ACC112 (cell line): Measurements from ENCODE around the gene CTNNBL1.

Experiments used
- H2AFZ ChIP-seq: fragments of 200-600 bp; sonication (generic); one replicate; pipeline ENCODE4 v1.6.0; 2017; ENCODE audit warnings: antibody characterized with exemption, low read length; ENCODE audit not compliant: unreplicated experiment
- H3K27ac ChIP-seq: fragments of 200-600 bp; sonication (generic); 2 replicates; pipeline ENCODE4 v1.5.1; 2014; ENCODE audit warnings: low read depth, mild to moderate bottlenecking, antibody characterized with exemption, low read length, moderate library complexity
- H3K27me3 ChIP-seq: fragments of 200-600 bp; sonication (generic); 2 replicates; pipeline ENCODE4 v1.6.1; 2014; ENCODE audit warnings: mild to moderate bottlenecking, antibody characterized with exemption, low read length, moderate library complexity, mixed read lengths; ENCODE audit not compliant: insufficient read depth
- H3K36me3 ChIP-seq: fragments of 200-600 bp; sonication (generic); 2 replicates; pipeline ENCODE4 v1.6.1; 2016; ENCODE audit warnings: mild to moderate bottlenecking, antibody characterized with exemption, low read length, moderate library complexity, mixed read lengths; ENCODE audit not compliant: insufficient read depth
- H3K4me1 ChIP-seq: fragments of 200-600 bp; sonication (generic); one replicate; pipeline ENCODE4 v1.6.1; 2016; ENCODE audit warnings: low read length, mixed read lengths; ENCODE audit not compliant: insufficient read depth, unreplicated experiment, control insufficient read depth
- H3K4me3 ChIP-seq: fragments of 200-600 bp; sonication (generic); 2 replicates; pipeline ENCODE4 v1.5.1; 2014; ENCODE audit warnings: mild to moderate bottlenecking, low read depth, low read length
- H3K79me2 ChIP-seq: fragments of 200-600 bp; sonication (generic); one replicate; pipeline ENCODE4 v1.6.0; 2016; ENCODE audit warnings: low read length; ENCODE audit not compliant: control insufficient read depth, unreplicated experiment, insufficient read depth

CTNNBL1 gene

DNA sequence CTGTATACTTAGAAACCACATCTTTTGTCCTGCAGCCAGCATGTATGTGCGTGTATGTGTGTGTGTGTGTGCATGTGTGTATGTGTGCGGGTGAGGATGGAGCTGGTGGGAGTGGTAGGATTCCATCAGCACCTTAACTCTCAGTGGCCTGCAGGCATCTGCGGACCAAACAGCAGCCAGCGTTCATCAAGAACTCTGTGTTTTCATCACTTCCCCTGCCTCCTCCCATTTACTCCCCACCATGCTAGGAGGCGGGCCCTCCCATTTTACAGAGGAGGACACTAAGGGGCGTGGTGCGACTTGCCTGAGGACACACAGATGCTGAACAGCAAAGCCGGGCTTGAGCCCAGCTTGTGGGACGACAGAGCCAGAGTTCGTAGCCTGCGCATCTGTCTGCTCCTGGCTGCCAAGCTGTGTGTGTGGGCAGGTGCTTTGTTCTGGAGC lies 218.0 kb downstream of the CTNNBL1 start:
- Histone ChIP-seq H3K4me1 (peaks cover 13% of the 10 kb centered on the region), H3K27me3 (peaks cover 42% of the 10 kb centered on the region), H3K4me3 (no peak overlapping the region), H2AFZ (no peak overlapping the region), H3K27ac (no peak overlapping the region), H3K79me2 (no peaks in the 10 kb centered on the region), H3K36me3 (no peaks in the 10 kb centered on the region)

- no peak overlapping the region for H3K27ac ChIP-seq
- H3K36me3 ChIP-seq = no peaks in the 10 kb centered on the region
- no peak overlapping the region for H2AFZ ChIP-seq
- H3K27me3 ChIP-seq = peaks cover 48% of the 10 kb centered on the region
- no peaks in the 10 kb centered on the region for H3K79me2 ChIP-seq
- peaks cover 6% of the 10 kb centered on the region for H3K4me1 ChIP-seq
- no peak overlapping the region for H3K4me3 ChIP-seq
Observed at GRCh38 chr20:37912874-37913273, 219.0 kb downstream of the CTNNBL1 start.

DNA sequence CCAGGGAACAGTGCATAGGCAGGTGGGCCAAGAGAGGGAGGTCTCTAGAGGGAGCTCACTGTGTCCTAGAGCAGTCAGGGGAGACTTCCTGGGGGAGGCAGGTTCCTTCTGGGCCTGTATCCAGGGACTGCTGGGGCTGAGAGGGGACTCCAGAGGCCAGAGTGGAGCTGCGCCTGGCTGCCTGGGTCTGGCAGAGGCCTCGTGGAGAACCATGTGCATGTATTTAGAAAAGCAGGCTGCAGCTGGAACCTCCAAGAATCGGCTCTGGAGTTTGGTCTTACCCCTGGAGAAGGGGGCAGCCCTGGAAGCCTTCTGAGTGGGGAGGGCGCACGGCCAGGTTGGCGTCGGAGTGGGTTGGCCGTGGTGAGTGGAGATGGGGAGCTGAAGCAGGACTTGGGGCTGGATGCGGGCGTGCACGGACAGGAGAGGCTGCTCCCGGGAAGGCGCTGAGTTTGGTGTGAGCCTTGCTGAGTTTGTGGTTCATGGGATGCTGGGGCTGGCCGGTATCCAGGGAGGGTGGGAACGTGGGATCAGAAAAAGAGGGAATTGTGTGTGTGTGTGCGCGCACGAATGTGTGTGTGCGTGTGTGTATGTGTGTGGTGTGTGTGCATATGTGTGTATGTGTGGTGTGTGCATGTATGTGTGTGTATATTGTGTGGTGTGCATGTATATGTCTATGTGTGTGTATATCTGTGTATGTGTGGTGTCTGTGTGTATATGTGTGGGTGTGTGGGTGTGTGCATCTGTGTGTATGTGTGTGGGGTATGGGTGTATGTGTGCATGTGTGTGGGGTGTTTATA lies 219.9 kb downstream of the CTNNBL1 start:
- H2AFZ ChIP-seq = no peak overlapping the region
- H3K4me3 ChIP-seq = no peak overlapping the region
- peaks cover 56% of the 10 kb centered on the region for H3K27me3 ChIP-seq

DNA sequence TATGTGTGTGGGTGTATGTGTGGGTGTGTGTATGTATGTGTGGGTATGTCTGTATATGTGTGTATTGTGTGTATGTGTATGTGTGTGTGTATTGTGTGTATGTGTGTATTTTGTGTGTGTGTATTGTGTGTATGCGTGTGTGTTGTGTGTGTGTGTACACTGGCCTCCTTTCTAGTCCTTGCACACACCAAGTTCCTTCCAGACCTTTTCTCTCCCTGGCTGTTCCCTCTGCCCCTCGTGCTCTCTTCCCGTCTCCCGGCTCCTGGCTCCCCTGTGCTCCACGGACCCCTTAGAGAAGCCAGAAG lies 220.5 kb downstream of the CTNNBL1 start:
- Histone ChIP-seq H3K4me3 (no peak overlapping the region), H2AFZ (no peak overlapping the region), H3K27me3 (peaks cover 61% of the 10 kb centered on the region)

More for the DNA sequence above, 219.9 kb downstream of the CTNNBL1 start:
- Histone ChIP-seq H3K79me2 (no peaks in the 10 kb centered on the region), H3K4me1 (no peaks in the 10 kb centered on the region), H3K36me3 (no peaks in the 10 kb centered on the region), H3K27ac (no peak overlapping the region)

DNA sequence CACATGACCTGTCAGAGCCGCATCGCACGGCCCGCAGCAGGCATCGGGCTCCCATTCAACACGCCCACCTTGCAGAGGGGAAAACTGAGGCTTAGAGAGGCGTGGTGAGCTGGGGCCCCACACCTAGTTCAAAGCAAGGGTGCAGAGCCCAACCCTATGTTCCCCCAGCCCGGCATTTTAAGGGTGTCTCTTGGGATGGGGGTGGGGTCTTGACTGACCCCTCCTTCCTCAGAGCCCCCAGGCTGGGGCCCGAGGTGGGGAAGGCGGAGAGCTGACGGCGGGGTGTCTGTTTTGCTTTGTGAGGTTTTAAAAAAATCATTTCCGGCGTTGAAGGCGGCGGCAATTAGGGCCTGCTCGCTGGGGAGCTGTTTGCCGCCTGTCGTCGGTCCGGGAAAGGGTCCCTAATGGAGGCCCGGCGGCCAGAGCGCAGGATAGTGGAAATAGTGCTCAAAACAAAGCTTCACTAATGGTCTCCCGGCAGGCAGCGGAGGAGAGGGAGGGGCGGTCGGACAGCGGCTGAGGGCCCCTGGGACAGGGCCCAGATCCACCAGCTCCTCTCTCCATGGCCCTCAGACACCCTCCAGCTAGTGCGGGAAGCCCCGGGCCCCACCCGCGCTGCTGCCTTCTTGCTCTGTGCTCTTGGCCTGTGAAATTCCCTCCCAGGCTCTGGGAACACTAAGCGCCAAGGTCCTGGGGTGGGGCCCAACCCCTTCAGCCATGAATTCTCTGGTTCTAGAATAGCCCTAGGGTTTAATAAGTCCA lies 221.0 kb downstream of the CTNNBL1 start:
- H3K27ac ChIP-seq = no peak overlapping the region
- H3K79me2 ChIP-seq = no peaks in the 10 kb centered on the region
- no peaks in the 10 kb centered on the region for H3K36me3 ChIP-seq
- peaks cover 64% of the 10 kb centered on the region for H3K27me3 ChIP-seq
- no peak overlapping the region for H3K4me3 ChIP-seq
- no peaks in the 10 kb centered on the region for H3K4me1 ChIP-seq
- H2AFZ ChIP-seq = no peak overlapping the region

More for the DNA sequence above, 220.5 kb downstream of the CTNNBL1 start:
- Histone ChIP-seq H3K36me3 (no peaks in the 10 kb centered on the region), H3K4me1 (no peaks in the 10 kb centered on the region), H3K27ac (no peak overlapping the region), H3K79me2 (no peaks in the 10 kb centered on the region)

DNA sequence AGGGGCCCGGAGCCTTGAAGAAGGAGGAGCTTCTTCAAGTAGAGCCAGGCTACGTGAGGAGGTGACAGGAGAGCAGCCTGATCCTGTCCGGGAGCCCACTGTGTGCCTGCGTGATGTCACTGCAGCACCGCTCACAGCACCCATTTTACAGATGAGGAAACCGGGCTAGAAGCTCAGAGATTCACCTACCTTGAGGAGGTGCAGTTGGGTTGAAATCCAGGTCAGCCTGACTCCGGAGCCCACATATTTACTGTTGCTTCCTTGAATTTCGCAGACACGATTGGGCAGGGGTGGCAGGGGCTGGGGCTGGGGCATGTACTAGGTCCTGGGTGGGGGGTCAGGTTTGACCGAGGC lies 221.6 kb downstream of the CTNNBL1 start:
- no peaks in the 10 kb centered on the region for H3K36me3 ChIP-seq
- no peak overlapping the region for H3K27ac ChIP-seq
- H3K4me1 ChIP-seq = no peaks in the 10 kb centered on the region
- no peak overlapping the region for H3K4me3 ChIP-seq
- no peak overlapping the region for H2AFZ ChIP-seq
- no peaks in the 10 kb centered on the region for H3K79me2 ChIP-seq
- peaks cover 68% of the 10 kb centered on the region for H3K27me3 ChIP-seq

- Histone ChIP-seq H3K4me3 (no peak overlapping the region), H3K4me1 (no peaks in the 10 kb centered on the region)
Observed at GRCh38 chr20:37915800-37916570, 222.2 kb downstream of the CTNNBL1 start.

DNA sequence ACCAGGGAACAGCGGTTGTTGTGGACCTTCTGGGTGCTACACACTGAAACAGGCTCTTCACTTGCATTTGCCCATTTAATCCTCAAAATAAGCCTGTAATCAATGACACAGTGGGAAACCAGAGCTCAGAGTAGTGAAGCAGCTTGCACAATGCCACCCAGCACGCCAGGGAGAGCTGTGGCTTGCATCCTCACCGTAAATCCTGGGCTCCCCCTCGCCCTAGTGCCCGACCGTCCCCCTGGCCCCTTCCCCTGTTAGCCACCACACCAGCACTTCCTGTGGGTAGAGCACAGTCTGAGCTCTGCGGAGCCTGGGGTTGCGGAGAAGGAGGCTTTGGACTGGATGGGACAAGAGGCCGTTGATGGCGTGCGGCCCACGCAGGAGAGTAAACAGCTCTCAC lies 223.6 kb downstream of the CTNNBL1 start:
- Histone ChIP-seq H3K79me2 (no peaks in the 10 kb centered on the region), H3K4me3 (no peak overlapping the region), H3K27me3 (peaks cover 63% of the 10 kb centered on the region), H3K36me3 (no peaks in the 10 kb centered on the region), H3K27ac (no peak overlapping the region), H3K4me1 (no peaks in the 10 kb centered on the region), H2AFZ (no peak overlapping the region)

More at GRCh38 chr20:37915800-37916570, 222.2 kb downstream of the CTNNBL1 start:
- Histone ChIP-seq H2AFZ (no peak overlapping the region), H3K36me3 (no peaks in the 10 kb centered on the region), H3K79me2 (no peaks in the 10 kb centered on the region), H3K27me3 (peaks cover 68% of the 10 kb centered on the region), H3K27ac (no peak overlapping the region)

DNA sequence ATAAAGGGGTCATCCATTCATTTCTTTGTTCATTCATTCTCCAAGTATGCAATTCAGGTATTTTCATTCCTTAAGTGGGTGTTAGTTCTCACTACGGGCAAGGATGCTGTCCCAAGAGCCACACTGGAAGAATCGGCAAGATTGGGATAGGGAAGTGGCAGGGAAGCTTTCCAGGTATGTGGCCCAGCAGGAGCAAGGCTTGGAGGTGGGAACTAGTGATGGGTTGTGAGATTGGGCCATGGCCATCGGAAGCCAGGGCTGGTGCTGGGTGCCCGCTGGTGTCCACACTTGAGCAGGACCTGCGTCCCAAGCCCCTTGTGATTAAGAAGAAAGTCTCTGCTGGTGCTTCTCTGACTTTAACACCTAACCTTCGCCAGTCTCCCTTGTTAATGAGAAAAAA lies 224.2 kb downstream of the CTNNBL1 start:
- Histone ChIP-seq H3K36me3 (no peaks in the 10 kb centered on the region), H3K4me3 (no peak overlapping the region), H2AFZ (no peak overlapping the region), H3K27me3 (peaks cover 58% of the 10 kb centered on the region), H3K27ac (no peak overlapping the region), H3K79me2 (no peaks in the 10 kb centered on the region), H3K4me1 (no peaks in the 10 kb centered on the region)

DNA sequence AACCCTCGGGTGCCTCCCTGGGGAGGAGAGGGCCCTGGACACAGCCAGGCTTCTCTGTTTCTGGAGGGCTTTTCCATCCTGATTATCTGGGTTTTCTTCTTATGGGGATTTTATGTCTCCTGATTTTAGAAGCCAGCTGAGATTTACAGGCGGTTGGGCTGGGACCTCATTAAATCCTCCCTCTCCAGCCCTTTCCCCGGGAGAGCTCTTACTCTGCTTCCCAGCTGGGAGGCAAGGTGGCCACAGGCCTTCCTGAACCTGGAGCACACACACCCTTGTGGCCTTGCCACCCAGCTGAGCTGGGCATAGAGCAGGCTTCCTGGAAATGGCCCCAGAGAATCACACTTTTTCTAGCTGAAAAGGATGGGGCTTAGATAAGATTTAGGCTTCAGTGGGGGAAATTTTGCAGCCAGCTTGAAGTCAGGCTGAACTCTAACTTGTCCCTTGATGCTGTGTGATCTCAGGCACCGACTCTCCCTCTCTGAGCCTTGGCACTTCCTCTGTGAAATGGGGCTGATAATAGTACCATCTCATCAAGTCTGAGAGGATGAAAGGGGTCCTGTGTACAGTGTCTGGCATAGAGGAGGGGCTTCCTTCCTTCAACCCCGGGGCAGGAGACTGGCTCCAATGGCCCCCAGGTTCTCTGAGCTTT lies 225.7 kb downstream of the CTNNBL1 start:
- Histone ChIP-seq H3K27me3 (peaks cover 46% of the 10 kb centered on the region), H2AFZ (no peak overlapping the region), H3K27ac (no peak overlapping the region), H3K36me3 (no peaks in the 10 kb centered on the region), H3K4me3 (no peak overlapping the region), H3K4me1 (no peaks in the 10 kb centered on the region), H3K79me2 (no peaks in the 10 kb centered on the region)
